GM18498 (cell line): ENCODE results near the gene RUNDC3A.
A peak's percentile ranks its signal among the peaks of the same experiment; 100 is the strongest.

Experiments used
- ATAC-seq: cut with Tn5 transposase; IDR thresholded peaks from one replicate; pipeline ENCODE4 v1.9.1; 2021; ENCODE audit warnings: mild to moderate bottlenecking, moderate library complexity; ENCODE audit not compliant: unreplicated experiment

Gene RUNDC3A

GRCh38 chr17:44308320-44308818 is at the start of gene RUNDC3A:
Gene RUNDC3A (plus strand): TSS chr17:44308601. CDS start chr17:44308833, 232 bp downstream.
- peak; percentile 74 for ATAC-seq

- ATAC-seq, result no peak
These were observed 49.5 kb upstream of the RUNDC3A start for GRCh38 chr17:44258811-44259351.

GRCh38 chr17:44260296-44260695 is 48.1 kb upstream of the RUNDC3A start:
- no peak for ATAC-seq

GRCh38 chr17:44262654-44263225 is 45.7 kb upstream of the RUNDC3A start:
- no peak for ATAC-seq

DNA sequence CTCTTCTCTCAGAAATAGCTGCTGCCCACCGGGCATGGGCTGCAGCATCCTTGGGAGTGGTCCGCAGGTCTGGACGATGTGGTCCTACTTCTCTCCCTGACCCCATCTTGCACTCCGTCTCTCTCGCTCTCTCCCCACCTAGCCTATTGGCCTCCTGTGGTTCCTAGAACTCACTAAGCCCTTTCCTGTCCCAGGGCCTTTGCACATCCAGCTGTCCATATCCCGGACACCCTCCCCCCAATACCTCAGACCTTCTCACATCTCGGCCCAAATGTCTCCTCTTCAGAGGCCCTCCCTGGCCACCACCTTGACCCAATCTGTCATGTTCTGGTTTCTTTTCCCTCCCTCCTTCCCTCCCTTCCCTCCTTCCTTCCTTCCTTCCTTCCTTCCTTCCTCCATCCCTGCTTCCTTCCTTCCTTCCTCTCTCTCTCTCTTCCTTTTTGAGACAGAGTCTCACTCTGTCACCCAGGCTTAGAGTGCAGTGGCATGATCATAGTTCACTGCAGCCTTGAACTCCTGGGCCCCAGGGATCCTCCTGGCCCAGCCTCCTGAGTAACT is 45.0 kb upstream of the RUNDC3A start:
- no peak for ATAC-seq

DNA sequence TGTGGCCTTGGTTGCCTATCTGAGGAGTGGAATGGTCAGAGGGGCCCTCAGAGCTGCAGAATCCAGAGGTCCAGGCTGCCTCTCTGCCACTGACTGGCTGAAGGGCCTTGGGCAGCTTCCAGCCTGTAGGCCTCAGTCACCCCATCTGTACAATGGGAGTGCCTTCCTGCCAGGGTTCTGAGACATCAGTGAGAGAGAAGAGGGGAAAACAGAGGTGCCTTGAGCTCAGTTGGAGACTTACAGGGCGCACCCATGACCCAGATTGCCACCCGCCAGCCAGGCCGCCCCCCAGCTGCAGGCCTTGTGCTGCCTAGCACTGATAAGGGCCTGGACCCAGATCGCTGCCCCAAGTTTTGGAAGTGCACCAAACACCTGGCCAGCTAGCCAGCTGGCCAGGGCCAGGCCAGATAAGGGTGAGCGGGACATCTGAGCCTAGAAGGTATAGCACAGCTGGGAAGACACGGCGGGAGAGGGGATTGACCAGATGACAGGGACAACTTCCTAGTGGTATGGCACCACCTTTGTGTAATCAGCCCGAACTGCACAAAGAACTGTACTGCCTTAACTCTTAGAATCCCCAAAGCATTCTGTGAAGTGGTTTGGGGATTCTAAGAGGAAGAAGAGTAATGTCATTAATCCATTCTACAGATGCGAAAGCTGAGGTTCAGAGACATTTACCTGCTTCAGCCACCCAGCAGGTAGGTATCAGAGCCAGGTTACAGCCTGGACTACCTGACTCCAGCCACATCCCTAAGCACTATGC is 41.8 kb upstream of the RUNDC3A start:
- ATAC-seq, result no peak

GRCh38 chr17:44267165-44267455 is 41.3 kb upstream of the RUNDC3A start:
- no peak for ATAC-seq

DNA sequence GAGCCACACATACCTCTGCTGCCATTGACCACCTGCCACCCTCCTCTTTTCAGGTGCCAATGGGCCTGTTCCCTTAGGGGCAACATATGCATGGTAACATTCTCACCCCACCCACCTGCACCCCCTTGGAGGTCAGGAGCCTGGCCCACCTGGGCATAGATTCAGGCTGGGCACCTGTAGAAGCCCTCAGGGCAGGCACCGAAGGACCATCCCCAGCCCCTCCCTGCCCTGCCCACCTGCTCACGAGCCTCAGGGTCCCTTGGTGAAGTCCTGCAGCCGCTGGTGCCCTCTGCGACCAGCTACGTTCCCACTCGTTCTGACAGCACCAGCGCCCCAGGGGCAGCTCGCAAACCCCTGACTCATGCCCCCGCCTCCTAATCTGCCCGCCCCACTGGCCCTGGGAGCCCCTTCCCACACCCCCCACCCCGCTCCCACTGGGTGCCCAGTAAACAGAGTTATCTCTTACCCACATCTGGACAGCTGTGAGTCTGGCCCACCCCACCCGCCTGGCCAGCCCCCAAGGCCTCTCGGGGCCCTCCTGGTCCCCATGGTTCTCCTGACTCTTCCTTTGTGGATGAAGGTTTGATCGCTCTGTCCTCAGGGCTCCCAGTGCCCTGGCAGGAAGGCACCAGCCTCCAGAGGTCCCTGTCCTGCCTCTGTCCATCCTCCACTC is 40.4 kb upstream of the RUNDC3A start, which contains the start of gene SLC4A1:
SLC4A1 (minus strand) TSS at position 318 of the 673 bp plus-strand sequence. CDS start 5,269 bp downstream, outside the sequence.
- no peak for ATAC-seq

DNA sequence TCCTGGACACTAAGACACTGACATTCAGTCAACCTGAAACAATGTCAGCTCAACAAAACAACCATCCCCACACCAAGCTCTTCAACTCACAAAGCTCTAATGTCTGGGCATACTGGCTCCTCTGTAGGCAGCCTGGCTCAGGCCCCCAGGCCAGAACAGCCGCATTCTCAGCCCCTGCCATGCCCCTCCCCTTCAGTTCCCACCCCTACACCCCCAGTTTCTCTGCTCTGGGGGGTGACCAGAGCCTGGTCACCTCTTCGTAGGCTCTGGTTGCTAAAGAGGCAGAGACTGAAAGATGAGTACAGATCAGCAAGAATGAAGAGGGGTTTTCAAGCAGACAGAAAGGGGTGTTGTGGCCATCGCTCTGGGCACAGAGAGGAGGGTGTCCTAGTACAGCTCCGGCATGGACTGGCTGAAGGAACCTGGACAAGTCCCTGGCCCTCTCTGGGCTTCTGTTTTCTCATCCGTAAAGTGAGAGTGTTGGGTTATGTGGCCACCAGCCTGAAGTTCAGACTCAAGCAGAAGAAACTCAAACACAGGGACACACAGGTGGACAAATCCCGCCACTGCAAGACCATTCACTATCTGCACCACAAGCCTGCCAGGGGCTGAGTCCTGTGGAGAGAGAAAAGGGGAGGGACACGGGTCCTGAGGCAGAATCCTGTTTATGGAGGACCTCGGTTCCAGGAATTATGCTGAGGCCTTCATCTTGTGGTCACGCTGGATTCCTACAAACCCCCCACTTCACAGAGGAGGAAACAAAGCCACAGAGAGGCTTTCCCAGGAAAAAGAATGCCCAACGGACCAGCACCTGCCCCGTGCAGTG is 39.5 kb upstream of the RUNDC3A start:
- no peak for ATAC-seq

DNA sequence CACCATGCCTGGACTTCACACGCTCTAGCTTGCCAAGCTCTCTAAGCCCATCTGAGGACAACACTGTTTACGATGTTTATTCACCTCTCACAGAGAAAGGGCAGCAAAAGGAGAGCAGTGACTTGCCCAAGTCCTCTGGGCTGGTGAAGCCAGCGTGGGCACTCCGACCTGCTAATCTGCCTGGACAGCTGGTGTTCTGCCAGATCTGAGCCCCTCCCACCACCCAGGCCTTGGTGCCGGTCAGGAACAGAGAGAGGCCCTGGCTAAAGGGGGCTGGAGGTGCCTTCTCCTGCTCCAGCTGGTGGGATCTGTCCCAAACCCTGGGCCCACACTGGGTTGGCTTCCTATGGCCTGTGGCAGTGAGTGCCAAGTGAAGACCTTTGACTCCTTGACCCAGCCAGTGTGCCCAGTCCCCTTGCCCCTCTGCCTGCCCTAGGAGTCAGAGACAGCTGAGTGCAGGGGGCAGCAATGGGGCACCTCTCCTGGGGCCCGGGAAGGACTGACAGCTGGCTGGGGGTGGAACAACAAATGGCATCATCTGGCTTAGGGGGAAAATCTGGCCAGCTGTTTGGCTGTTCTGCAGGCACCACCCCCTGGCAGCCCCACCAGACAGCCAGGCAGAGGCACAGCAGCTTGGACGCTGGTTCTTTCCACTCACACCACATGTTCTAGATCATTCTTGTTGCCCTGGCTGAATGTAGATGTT is 38.7 kb upstream of the RUNDC3A start:
- no peak for ATAC-seq

GRCh38 chr17:44272321-44272951 is 36.0 kb upstream of the RUNDC3A start:
- ATAC-seq, result no peak

DNA sequence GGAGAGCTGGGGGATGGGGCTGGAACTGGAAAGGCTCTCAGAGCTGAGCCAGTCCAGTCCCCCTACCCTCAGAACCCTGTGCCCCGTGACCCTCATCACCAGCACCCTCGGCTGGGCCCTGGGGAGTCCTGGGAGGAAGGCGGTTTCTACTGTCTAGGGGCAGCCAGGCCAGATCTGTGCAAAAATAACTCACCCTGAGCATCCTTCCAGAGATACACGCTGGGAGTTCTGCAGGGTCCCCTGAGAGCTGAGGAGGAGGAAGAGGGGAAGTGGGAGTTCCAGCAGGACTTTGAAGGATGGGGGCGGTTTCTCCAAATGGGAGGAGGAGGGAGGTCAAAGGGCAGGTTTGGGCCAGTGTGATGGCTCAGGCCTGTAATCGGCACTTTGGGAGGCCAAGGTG is 35.4 kb upstream of the RUNDC3A start:
- ATAC-seq, result no peak

- no peak for ATAC-seq
These were observed 34.8 kb upstream of the RUNDC3A start for GRCh38 chr17:44273607-44274006.

- no peak for ATAC-seq
These were observed 30.4 kb upstream of the RUNDC3A start for GRCh38 chr17:44277976-44278375.

DNA sequence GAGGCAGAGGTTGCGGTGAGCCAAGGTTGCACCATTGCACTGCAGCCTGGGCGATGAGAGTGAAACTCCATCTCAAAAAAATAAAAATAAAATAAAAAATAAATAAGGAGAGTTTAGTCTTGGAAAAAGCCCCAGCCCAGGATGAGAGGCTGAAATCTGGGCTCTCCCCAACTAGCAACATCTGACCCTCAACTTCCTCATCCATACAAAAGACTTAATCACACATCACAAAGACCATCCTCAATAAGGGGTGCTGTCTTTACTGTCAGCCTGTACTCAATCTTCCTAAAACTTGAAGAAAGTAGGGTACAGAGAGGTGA is 29.1 kb upstream of the RUNDC3A start:
- ATAC-seq, result no peak

- ATAC-seq, result peak; percentile 77
These were observed 28.6 kb upstream of the RUNDC3A start for GRCh38 chr17:44279666-44280391.

- ATAC-seq, result no peak
These were observed 27.9 kb upstream of the RUNDC3A start for GRCh38 chr17:44280392-44280937.

GRCh38 chr17:44281570-44281969 is 26.8 kb upstream of the RUNDC3A start:
- no peak for ATAC-seq

GRCh38 chr17:44282264-44282663 is 26.1 kb upstream of the RUNDC3A start:
- ATAC-seq, result no peak
